Non-pigmented ciliary epithelial cell (primary cell): ENCODE data around the gene KIF3C.
A peak's percentile ranks its signal among the peaks of the same experiment; 100 is the strongest.
"Not testable (repeated sequence)": the region's sequence is repeated elsewhere in the genome, so short reads cannot be mapped to it uniquely, and the experiment has no call there.

ENCODE experiments used
- DNase-seq: peaks from one replicate; pipeline ENCODE4 v3.0.0-alpha.2; 2010; ENCODE audit warnings: low read depth

Gene KIF3C

GRCh38 chr2:25982273-25982967, at the start of gene KIF3C:
Gene KIF3C (minus strand): TSS chr2:25982497. CDS start chr2:25981917, 580 bp downstream.
- no peak for DNase-seq

DNA sequence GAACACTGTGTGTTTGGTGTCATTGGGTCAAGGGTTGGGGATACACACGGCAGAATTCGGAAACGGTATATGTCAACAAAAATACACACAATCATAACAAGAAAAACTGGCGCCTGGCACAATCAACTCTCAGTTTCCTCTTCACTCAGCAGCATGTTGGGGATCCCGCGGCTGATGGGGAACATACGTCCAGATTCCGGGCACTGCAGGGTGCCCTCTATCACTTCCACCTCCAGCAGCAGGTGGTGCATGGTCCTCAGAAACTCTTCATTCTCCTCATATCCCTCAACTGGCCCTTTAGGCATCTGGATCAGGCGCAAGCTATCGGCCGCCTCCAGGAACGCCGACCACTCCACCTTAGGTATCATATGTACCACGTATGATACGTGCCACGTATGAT, 45.8 kb upstream of the KIF3C start:
- not testable (repeated sequence) for DNase-seq

- no peak for DNase-seq
Measured at GRCh38 chr2:26025509-26025908, 43.2 kb upstream of the KIF3C start.

DNA sequence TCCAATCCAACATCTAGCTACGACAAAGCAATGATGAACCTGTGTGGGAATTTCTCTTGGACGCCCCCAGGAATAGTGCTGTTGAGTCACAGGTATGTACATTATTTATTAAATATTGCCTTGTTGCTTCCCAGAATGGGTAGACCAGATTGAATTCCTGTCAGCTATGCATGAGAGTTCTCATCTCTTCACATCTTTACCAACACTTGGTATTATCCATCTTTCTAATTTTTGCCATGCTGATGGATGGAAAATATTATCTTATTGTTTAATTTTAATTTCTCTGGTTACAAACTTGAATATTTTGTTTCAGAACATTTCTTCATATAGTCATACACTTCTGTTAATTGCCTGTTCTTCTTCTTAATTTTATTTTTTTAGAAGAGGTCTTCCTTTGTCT, 42.0 kb upstream of the KIF3C start:
- no peak for DNase-seq

DNA sequence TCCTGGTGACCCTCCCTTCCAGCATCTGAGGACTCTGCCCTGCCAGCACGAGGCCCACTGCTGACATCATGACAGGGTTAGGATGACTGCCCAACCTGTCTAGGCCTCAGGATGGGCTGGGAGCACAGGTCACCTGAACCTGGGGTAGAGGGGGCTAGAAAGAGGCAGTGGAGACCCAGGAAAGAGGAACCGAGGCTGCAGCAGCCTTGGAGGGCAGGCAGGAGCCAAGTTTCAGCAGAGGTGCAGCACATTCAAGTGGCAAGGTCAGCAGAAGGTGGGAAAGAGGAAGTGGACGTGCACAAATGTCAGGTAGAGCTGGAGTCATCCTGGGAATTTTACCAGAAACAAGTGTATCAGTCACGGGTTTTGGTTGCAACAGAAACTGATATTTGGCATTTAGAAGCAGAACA, 37.9 kb upstream of the KIF3C start:
- no peak for DNase-seq

GRCh38 chr2:26018184-26019055, 36.1 kb upstream of the KIF3C start:
- DNase-seq = peak; percentile 48

GRCh38 chr2:26017464-26018183, 35.3 kb upstream of the KIF3C start:
- DNase-seq = no peak

DNA sequence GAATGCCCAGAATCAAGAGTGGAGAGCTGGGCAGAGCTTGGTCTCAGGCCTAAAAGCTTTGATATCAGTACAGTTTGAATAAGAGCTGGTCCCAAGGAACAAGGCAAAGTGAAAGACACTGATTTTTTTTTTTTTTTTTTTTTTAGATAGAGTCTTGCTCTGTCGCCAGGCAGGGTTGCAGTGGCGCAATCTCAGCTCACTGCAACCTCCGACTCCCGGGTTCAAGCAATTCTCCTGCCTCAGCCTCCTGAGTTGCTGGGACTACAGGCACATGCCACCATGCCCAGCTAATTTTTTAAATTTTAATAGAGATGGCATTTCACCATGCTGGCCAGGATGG, 34.4 kb upstream of the KIF3C start:
- DNase-seq = not testable (repeated sequence)

DNA sequence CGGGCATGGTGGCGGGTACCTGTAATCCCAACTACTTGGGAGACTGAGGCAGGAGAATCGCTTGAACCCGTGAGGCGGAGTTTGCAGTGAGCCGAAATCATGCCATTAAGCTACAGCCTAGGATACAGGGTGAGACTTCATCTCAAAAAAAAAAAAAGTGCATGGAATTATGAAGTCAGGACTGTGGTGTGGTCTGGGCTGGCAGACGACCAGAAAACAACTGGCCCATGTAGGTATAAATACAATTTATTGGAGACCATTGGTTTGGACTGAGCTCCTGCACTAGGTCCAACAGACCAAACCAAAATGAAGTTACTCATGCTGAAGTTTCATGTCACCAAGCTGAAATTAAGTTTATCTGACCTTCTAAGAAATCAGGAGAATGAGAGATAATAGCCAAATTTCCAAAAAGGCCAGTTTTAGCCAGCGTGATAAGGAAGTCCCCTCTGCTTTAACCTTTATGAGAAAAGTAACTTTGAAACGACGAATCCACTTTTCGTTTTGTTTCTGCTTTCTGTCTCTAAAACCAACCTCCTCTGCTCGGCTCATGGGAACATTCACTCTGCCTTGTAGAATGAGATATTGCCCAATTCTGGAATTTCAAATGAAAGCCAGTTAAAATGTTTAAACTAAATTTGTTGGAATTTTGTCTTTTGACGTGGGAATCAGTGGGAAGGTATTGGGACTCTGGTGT, 33.9 kb upstream of the KIF3C start:
- DNase-seq = no peak

DNA sequence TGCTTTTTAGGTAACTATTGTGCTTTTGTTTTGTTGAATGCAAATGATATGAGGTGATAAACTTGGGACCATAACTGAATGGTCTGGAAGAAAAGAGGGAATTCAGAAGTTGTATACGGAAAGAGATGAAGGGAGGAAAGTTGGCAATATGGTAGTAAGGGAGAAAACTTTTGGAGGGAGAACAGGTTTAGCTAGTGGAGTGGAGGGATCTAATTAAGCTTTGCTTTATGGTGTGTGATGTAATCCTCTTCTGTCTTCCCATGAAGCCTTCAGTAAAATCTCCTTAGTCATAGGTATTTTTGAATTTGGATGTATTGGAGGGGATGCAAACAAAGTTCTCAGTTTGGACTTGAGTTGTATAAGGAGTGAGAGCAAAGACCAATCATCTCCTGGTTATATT, 31.4 kb upstream of the KIF3C start:
- no peak for DNase-seq

GRCh38 chr2:26011990-26012856, 29.9 kb upstream of the KIF3C start:
- no peak for DNase-seq

GRCh38 chr2:26011609-26011989, 29.3 kb upstream of the KIF3C start:
- DNase-seq = no peak

DNA sequence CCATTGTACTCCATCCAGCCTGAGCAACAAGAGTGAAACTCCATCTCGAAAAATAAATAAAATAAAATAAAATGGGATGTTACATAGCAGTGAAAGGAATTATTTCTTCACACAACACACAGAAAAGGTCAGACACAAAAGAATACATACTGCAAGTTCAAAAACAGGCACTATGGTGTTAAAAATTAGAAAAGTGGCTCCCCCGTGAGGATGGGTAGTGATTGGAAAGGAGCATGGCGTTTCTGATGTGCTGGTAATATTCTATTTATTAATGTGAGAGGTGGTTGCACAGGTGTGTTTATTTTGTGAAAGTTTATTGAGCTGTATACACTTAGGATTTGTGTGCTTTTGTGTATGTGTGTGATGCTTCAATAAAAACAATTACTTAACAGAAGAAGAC, 28.6 kb upstream of the KIF3C start:
- DNase-seq = no peak

GRCh38 chr2:26009567-26009963, 27.3 kb upstream of the KIF3C start:
- DNase-seq = no peak

GRCh38 chr2:26008851-26009566, 26.7 kb upstream of the KIF3C start:
- DNase-seq = no peak

DNA sequence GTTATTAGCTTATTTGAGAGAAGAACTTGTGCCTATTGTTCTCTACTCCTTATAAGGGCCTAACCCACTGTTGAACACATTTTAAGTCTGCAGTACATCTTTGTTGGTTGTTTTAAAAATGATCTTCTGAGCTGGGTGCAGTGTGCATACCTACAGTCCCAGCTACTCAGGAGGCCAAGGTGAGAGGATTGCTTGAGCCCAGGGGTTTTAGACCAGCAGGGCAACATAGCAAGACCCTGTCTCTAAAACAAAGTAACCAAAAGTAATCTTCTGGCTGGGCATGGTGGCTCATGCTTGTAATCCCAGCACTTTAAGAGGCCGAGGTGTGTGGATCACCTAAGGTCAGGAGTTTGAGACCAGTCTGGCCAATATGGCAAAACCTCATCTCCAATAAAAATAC, 25.8 kb upstream of the KIF3C start:
- no peak for DNase-seq

DNA sequence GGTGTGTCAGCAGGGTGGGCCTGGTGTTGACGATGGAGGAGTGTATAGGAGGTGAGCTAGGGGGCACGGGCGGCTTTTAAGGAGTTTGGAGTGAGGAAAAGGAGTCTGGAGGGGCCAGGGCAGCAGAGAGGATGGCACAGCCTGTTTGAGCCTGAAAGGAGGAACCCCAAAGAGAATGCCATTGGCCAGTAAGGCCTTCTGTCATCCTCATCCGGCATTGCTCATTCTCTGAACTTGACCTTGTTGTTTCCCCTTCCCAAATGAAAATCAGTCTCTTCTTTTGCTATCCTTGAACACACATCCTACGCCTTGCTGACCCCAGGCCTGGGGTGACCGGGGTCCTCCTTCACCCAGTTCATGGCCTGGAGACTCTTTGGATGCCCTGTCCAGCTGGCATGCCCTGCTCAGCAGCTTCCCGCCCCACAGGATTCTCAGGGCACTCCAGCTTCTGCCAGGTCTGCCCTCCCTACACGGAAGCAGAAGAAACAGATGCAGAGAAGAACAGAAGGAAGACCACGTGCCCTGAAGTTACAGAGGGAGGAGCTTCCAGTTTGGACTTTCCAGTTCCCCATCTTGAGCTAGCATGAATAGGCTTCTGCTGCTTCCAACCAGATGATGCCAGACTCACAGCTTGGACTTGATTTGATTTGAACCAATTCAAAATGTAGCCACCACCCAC, 20.5 kb upstream of the KIF3C start:
- no peak for DNase-seq

GRCh38 chr2:26001743-26002351, 19.6 kb upstream of the KIF3C start:
- no peak for DNase-seq

- DNase-seq = no peak
Measured at GRCh38 chr2:26000561-26001082, 18.3 kb upstream of the KIF3C start.
